ENCODE results near the gene ETV6. TPM values are rescaled to one million over a fixed set of nuclear protein-coding genes. Genes with fewer than 3 reads are reported as not detected.

ETV6 gene
- total RNA-seq, 3 donors from 2014 or later = 17.8 to 58.7 (median 45.2) TPM

DNA sequence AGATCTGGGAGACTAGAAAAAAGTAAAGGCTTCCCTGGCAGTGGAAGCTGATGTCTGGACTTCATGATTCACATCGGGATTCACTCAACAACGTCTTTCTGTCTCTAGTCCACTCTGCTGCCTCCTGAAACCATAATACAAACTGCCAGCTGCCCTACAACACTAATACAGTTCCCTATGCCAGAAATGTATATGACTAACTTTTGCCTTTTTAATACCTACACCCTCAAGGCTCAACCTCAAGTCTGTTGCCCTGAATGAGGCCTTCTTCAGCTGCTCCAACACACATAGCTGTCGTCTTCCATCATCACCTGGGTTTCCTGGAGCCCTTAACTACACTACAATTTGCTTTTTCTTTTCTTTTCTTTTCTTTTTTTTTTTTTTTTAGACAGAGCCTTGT, 238.6 kb downstream of the ETV6 start:
- intact Hi-C loops (cut with DNase I; ENCODE audit: low total_unique reads) = no loop called here
- Histone ChIP-seq H3K9me3 (no peaks in the 10 kb centered on the region), H3K27me3 (no peaks in the 10 kb centered on the region), H3K36me3 (peaks cover 8% of the 10 kb centered on the region), H3K27ac (peak overlapping the region in 1 of 2 donors; percentile 10), H3K4me1 (peaks cover 0 to 7% of the 10 kb centered on the region in 2 donors), H3K4me3 (no peak overlapping the region)
- DNase-seq (ENCODE audit: low spot score in 2 of 2) = no peak
- TF ChIP-seq POLR2A (IDR thresholded peaks at IDR 0.05) (no peak), POLR2AphosphoS5 (IDR thresholded peaks at IDR 0.05) (no peak)
- TF ChIP-seq, protein P1, sequence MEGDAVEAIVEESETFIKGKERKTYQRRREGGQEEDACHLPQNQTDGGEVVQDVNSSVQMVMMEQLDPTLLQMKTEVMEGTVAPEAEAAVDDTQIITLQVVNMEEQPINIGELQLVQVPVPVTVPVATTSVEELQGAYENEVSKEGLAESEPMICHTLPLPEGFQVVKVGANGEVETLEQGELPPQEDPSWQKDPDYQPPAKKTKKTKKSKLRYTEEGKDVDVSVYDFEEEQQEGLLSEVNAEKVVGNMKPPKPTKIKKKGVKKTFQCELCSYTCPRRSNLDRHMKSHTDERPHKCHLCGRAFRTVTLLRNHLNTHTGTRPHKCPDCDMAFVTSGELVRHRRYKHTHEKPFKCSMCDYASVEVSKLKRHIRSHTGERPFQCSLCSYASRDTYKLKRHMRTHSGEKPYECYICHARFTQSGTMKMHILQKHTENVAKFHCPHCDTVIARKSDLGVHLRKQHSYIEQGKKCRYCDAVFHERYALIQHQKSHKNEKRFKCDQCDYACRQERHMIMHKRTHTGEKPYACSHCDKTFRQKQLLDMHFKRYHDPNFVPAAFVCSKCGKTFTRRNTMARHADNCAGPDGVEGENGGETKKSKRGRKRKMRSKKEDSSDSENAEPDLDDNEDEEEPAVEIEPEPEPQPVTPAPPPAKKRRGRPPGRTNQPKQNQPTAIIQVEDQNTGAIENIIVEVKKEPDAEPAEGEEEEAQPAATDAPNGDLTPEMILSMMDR (IDR thresholded peaks at IDR 0.05) = no peak

DNA sequence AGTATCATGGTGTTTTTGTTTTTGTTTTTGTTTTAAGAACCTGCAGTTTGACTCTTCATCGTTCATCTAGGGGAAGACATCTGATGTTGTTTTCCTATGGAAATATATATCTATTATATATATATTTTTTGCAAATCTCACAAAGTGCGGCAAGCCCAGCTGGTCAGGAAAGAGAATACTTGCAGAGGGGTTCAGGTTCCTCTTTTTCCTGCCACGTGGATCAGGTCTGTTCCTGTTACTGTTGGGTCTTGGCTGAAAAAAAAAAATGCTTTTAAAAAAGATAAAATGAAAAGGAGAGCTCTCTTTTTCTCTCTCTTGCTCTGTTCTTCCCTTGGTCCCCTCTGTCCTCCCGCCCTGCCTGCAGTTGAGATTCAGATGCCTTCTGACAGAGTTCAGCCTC, 241.9 kb downstream of the ETV6 start:
- H3K27ac ChIP-seq = no peak overlapping the region
- intact Hi-C loops (cut with DNase I; ENCODE audit: low total_unique reads) = no loop called here
- H3K4me3 ChIP-seq = no peak overlapping the region
- no peaks in the 10 kb centered on the region for H3K4me1 ChIP-seq
- TF ChIP-seq, protein P1 (IDR thresholded peaks at IDR 0.05) = no peak
- TF ChIP-seq POLR2AphosphoS5 (IDR thresholded peaks at IDR 0.05) = no peak
- no peak for TF ChIP-seq POLR2A (IDR thresholded peaks at IDR 0.05)
- no peaks in the 10 kb centered on the region for H3K9me3 ChIP-seq
- DNase-seq (ENCODE audit: low spot score in 2 of 2) = no peak
- peaks cover 8% of the 10 kb centered on the region for H3K36me3 ChIP-seq
- no peaks in the 10 kb centered on the region for H3K27me3 ChIP-seq

DNA sequence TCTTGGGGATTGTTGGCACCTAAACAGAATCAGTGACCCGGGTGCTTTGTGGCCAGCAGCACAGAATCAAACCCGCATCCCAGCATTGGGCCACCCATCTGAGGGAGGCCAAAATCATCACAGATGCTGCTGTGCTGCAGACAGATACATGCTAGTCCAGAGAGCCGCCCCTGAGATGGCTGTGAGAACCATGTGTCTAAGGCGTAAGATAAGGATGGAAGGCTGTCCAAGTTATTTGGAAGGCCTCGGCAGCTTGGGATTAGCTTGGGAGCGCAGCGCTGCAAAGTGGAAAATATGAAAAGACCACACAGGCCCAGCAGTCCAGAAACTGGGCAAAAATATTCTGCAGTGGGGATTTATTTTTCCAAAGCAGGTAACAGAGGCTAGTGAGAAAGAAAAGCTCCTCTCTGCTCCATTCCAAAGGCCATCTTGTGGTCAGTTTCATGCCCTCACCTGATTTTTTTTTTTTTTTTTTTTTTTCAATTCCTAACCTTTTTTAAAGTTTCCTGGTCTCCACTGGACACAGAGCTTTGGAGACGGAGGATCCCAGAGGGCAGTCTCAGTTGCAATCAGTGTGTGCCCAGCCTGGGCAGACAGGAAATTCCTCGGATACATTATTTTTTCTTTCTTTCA, 242.4 kb downstream of the ETV6 start:
- no peak overlapping the region for H3K4me3 ChIP-seq

DNA sequence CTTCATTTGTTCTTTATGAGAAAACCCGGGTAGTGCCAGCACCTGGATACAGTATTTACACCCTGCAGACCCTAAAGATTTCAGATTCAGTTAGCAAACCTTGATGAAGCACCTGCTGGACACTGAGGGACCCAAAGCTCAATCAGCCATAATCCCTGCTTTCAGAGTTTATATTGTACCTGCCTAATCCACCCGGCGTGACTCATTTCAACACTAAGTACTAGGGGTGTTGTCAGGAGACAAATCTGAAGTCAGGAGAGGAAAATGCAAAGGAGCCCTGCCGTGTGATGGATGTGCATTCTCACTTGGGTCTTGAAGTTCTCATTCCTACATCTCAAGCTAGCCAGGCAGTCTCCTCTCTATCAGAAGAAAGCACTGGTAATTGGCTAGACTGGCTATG, 244.5 kb downstream of the ETV6 start:
- TF ChIP-seq POLR2AphosphoS5 (IDR thresholded peaks at IDR 0.05) = no peak
- Histone ChIP-seq H3K27ac (no peak overlapping the region), H3K36me3 (peaks cover 4% of the 10 kb centered on the region), H3K4me3 (no peak overlapping the region), H3K4me1 (no peaks in the 10 kb centered on the region), H3K27me3 (no peaks in the 10 kb centered on the region), H3K9me3 (no peaks in the 10 kb centered on the region)
- no peak for DNase-seq (ENCODE audit: low spot score in 2 of 2)
- intact Hi-C loops (cut with DNase I; ENCODE audit: low total_unique reads) = no loop called here

More for the DNA sequence above, 242.4 kb downstream of the ETV6 start:
- Histone ChIP-seq H3K27me3 (no peaks in the 10 kb centered on the region), H3K27ac (no peak overlapping the region), H3K9me3 (no peaks in the 10 kb centered on the region), H3K4me1 (no peaks in the 10 kb centered on the region), H3K36me3 (peaks cover 8% of the 10 kb centered on the region)
- DNase-seq (ENCODE audit: low spot score in 2 of 2) = no peak
- intact Hi-C loops (cut with DNase I; ENCODE audit: low total_unique reads) = no loop called here
- TF ChIP-seq, protein P1 (IDR thresholded peaks at IDR 0.05) = peak in 2 of 3 donors; percentile 23
- TF ChIP-seq POLR2A (IDR thresholded peaks at IDR 0.05) = no peak

DNA sequence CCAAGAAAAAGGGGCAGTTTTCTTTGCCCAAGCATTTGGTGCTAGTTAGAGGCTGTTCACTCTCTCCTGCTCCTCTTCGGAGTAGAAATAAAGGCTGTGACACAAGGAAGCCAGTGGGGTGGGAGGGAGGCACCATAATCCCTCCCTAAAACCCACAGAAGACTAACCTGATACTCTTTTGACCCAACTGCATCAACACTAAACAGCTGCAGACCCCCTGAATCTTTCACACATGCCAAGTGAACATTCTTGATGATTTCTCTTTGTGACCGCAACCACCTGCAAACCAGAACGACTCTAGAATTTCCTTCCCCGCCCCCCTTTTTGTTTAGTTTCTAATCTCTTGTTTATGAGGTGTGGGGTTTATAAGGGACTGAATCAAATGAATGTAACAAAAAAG, 245.4 kb downstream of the ETV6 start:
- no peaks in the 10 kb centered on the region for H3K27me3 ChIP-seq
- H3K4me1 ChIP-seq = no peaks in the 10 kb centered on the region
- H3K27ac ChIP-seq = no peak overlapping the region
- no peak for DNase-seq (ENCODE audit: low spot score in 2 of 2)
- TF ChIP-seq POLR2A (IDR thresholded peaks at IDR 0.05) (no peak), POLR2AphosphoS5 (IDR thresholded peaks at IDR 0.05) (no peak)
- TF ChIP-seq, protein P1 (IDR thresholded peaks at IDR 0.05) = no peak
- intact Hi-C loops (cut with DNase I; ENCODE audit: low total_unique reads) = no loop called here
- no peak overlapping the region for H3K4me3 ChIP-seq
- no peaks in the 10 kb centered on the region for H3K9me3 ChIP-seq
- H3K36me3 ChIP-seq = peaks cover 4% of the 10 kb centered on the region
